ENCODE data around the gene ACOT12. TPM values are rescaled to one million over a fixed set of nuclear protein-coding genes. Genes with fewer than 3 reads are reported as not detected.
A peak's percentile ranks its signal among the peaks of the same experiment; 100 is the strongest.

Gene ACOT12
- total and polyA plus RNA-seq, 9 of the 15 experiments (the other 6 are each of a cell fraction or from before 2014, with no cell fraction given), result 0.03 TPM; not detected in 8

DNA sequence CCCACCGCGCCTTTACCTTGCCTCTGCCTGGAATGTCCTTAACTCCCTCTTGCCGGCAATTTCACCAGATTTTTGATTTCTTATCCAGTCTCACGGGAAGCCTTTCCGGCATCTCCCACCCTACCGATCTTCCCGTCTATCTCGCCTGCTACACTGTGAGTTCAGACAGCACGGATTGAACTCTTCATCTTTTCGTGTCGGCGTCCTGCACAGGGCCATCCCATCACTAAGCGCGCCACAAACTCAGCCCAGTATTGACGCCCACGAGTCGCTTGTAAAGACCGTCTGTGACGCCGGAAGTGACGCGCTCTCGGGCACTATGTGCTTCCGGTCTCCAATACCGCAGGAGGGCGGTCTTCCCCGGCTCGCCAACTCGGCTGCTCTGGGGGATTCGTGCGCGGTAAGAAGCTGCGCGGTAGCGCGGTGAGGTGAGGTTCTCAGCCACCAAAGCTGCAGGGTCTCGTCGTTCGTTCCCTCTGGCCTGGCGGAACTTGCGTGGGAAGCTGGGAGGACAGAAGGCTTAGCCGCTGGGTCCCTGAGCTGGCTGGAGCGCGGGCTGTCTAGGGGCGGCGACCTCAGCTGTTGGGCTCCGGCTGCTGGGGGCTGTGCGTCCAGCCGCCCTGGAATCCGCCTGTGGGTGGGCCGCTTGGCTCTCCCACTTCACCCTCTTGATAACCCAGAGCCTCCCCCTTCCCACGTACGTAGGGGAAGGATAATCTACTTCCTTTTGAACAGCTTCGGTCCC is 92.5 kb downstream of the ACOT12 start, which contains the start of gene ZCCHC9 (continued):
- TF ChIP-seq SAP30 (IDR thresholded peaks at IDR 0.05; ENCODE audit: borderline replicate concordance, insufficient read depth, low read depth, low read length, poor library complexity, severe bottlenecking), result peak; percentile 65
- TF ChIP-seq ZNF79 (CRISPR knock-in tag; IDR thresholded peaks at IDR 0.05; ENCODE audit: low read depth), result no peak
- no peak for TF ChIP-seq PPARD (CRISPR knock-in tag; IDR thresholded peaks at IDR 0.05)
- TF ChIP-seq TRIM24 (IDR thresholded peaks at IDR 0.05), result no peak
- TF ChIP-seq, protein P1, sequence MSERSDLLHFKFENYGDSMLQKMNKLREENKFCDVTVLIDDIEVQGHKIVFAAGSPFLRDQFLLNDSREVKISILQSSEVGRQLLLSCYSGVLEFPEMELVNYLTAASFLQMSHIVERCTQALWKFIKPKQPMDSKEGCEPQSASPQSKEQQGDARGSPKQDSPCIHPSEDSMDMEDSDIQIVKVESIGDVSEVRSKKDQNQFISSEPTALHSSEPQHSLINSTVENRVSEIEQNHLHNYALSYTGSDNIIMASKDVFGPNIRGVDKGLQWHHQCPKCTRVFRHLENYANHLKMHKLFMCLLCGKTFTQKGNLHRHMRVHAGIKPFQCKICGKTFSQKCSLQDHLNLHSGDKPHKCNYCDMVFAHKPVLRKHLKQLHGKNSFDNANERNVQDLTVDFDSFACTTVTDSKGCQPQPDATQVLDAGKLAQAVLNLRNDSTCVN (CRISPR knock-in tag; IDR thresholded peaks at IDR 0.05), result 0 out of 2 replicates have a peak, but pooled peaks have one; percentile 53
- no peak for TF ChIP-seq BRD4 (IDR thresholded peaks at IDR 0.05)
- TF ChIP-seq DACH1 (IDR thresholded peaks at IDR 0.05; ENCODE audit: partially characterized antibody), result no peak
- TF ChIP-seq KLF13 (tag; IDR thresholded peaks at IDR 0.05; ENCODE audit: borderline replicate concordance, low read depth), result no peak
- peak; percentile 67 to 80; a peak in 3 of 4 replicates for TF ChIP-seq SIN3A (IDR thresholded peaks at IDR 0.05; ENCODE audit: borderline replicate concordance in 2 of 2, control insufficient read depth in 1 of 2, low read depth in 2 of 2, low read length in 2 of 2)
- TF ChIP-seq, protein P2, sequence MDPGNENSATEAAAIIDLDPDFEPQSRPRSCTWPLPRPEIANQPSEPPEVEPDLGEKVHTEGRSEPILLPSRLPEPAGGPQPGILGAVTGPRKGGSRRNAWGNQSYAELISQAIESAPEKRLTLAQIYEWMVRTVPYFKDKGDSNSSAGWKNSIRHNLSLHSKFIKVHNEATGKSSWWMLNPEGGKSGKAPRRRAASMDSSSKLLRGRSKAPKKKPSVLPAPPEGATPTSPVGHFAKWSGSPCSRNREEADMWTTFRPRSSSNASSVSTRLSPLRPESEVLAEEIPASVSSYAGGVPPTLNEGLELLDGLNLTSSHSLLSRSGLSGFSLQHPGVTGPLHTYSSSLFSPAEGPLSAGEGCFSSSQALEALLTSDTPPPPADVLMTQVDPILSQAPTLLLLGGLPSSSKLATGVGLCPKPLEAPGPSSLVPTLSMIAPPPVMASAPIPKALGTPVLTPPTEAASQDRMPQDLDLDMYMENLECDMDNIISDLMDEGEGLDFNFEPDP (CRISPR knock-in tag; IDR thresholded peaks at IDR 0.05), result no peak
- no peak for TF ChIP-seq SMARCA5 (IDR thresholded peaks at IDR 0.05)
- TF ChIP-seq ZNF24 (IDR thresholded peaks at IDR 0.05), result peak; percentile 6; the same call in 1 of the 2 replicates
- TF ChIP-seq RBM39 (optimal IDR thresholded peaks at IDR 0.05; ENCODE audit: low read depth, low read length), result no peak
- no peak for TF ChIP-seq HMG20B (CRISPR knock-in tag; IDR thresholded peaks at IDR 0.05)
- peak; percentile 60; the same call in 1 of the 2 replicates for TF ChIP-seq ZBTB7A (IDR thresholded peaks at IDR 0.05; ENCODE audit: borderline replicate concordance, control insufficient read depth, low read depth, low read length)
- TF ChIP-seq, protein P3, sequence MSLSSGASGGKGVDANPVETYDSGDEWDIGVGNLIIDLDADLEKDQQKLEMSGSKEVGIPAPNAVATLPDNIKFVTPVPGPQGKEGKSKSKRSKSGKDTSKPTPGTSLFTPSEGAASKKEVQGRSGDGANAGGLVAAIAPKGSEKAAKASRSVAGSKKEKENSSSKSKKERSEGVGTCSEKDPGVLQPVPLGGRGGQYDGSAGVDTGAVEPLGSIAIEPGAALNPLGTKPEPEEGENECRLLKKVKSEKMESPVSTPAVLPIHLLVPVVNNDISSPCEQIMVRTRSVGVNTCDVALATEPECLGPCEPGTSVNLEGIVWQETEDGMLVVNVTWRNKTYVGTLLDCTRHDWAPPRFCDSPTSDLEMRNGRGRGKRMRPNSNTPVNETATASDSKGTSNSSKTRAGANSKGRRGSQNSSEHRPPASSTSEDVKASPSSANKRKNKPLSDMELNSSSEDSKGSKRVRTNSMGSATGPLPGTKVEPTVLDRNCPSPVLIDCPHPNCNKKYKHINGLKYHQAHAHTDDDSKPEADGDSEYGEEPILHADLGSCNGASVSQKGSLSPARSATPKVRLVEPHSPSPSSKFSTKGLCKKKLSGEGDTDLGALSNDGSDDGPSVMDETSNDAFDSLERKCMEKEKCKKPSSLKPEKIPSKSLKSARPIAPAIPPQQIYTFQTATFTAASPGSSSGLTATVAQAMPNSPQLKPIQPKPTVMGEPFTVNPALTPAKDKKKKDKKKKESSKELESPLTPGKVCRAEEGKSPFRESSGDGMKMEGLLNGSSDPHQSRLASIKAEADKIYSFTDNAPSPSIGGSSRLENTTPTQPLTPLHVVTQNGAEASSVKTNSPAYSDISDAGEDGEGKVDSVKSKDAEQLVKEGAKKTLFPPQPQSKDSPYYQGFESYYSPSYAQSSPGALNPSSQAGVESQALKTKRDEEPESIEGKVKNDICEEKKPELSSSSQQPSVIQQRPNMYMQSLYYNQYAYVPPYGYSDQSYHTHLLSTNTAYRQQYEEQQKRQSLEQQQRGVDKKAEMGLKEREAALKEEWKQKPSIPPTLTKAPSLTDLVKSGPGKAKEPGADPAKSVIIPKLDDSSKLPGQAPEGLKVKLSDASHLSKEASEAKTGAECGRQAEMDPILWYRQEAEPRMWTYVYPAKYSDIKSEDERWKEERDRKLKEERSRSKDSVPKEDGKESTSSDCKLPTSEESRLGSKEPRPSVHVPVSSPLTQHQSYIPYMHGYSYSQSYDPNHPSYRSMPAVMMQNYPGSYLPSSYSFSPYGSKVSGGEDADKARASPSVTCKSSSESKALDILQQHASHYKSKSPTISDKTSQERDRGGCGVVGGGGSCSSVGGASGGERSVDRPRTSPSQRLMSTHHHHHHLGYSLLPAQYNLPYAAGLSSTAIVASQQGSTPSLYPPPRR (CRISPR knock-in tag; IDR thresholded peaks at IDR 0.05; ENCODE audit: borderline replicate concordance), result no peak
- TF ChIP-seq, protein P4, sequence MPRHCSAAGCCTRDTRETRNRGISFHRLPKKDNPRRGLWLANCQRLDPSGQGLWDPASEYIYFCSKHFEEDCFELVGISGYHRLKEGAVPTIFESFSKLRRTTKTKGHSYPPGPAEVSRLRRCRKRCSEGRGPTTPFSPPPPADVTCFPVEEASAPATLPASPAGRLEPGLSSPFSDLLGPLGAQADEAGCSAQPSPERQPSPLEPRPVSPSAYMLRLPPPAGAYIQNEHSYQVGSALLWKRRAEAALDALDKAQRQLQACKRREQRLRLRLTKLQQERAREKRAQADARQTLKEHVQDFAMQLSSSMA (CRISPR knock-in tag; IDR thresholded peaks at IDR 0.05), result no peak
- no peak for TF ChIP-seq ILK (tag; IDR thresholded peaks at IDR 0.05; ENCODE audit: borderline replicate concordance, low read depth)
- TF ChIP-seq ZC3H8 (IDR thresholded peaks at IDR 0.05), result no peak
- TF ChIP-seq HLTF (IDR thresholded peaks at IDR 0.05), result no peak

All from K562 (cell line).